Measurements from ENCODE around the gene PPARG.

The PPARG gene

DNA sequence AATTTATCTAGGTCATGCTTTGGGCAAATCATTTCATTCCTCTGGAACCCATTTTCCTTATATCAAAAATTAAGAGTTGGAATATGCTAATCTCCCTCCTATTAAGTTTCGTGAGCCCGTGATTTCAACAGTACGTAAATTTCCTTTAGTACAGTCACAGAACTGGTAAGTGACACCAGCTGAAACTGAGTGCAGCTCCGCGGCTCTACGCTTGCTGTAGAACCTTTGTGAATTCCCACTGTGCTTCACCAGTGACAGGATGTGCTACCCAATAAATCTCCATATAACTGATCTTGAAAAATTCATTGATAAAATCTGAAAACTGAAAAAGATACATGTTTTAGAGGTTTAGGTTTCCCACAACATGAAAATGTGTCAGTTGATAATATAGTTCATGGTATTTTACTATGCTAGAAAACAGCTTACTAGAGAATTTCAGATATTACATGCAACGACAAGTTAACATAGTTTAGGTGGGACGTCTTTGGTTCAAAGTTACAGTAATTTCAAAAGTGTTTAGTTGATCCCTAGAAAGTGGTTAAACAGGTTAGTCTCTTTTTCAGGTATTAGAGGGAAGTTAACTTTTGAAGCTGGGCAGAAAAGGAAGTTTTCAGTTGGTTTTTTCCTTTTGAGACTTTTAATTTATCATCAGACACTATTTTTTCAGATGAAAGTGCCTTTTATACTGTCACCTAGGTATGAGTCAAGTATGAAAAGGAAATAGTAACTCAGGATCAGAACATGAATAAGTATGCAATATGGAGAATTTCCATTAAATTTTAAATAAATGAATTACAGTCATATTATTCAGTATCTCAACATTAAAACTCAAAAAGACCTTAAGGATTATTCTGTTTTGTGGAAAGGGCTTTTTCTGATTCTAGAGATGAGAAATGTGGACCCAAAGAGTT lies 57.0 kb downstream of the PPARG start:
- DNase-seq, result no peak

- no peak for DNase-seq
These were observed 58.4 kb downstream of the PPARG start for GRCh38 chr3:12347301-12347700.

DNA sequence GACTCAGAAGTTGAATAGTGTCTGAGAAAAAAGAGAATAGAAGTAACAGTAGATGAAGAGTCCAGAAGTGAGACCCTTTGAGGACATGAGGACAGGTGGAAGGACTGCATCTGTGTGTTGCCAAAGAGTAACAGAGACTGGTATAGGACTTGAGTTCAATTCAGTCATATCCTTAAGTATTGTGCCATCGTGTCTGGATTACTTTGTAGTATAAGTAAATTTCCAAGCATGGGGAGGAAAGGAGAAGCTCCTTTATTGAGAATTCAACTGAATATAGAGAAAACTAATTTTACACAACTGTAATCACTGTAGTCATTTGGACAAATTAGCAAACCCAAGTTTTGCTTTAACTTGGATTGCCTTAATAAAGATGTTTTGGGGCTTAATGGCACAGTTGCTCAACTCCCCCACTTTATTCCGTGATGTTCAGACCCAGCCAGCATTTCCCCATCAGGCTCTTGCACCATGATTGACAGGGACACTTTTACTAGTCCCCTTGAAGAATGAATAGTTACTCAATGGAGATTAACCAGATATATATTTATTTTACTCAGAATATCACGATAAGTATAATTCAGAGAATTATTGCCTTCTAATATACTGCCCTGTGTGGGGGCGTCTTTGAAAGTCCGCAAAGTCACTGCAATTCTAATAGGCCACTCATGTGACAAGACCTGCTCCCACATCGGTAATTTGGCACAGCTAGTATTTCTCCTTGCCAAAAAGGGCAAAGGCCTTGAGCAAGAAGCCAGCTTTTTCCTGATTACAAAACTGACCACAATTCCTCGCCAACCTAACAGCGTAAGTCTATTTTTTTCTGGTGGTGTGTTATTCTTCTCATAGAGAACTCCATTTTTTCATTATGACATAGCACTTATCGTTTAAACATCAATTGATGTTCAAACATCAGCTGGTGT lies 61.3 kb downstream of the PPARG start:
- no peak for DNase-seq

DNA sequence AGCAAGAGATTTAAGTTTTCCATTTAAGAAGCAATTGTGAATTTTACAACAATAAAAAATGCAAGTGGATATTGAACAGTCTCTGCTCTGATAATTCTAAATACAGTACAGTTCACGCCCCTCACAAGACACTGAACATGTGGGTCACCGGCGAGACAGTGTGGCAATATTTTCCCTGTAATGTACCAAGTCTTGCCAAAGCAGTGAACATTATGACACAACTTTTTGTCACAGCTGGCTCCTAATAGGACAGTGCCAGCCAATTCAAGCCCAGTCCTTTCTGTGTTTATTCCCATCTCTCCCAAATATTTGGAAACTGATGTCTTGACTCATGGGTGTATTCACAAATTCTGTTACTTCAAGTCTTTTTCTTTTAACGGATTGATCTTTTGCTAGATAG lies 62.3 kb downstream of the PPARG start:
- DNase-seq, result no peak

GRCh38 chr3:12352253-12352652 lies 63.4 kb downstream of the PPARG start:
- DNase-seq, result no peak

GRCh38 chr3:12352755-12353154 lies 63.9 kb downstream of the PPARG start:
- DNase-seq, result no peak

- no peak for DNase-seq
These were observed 65.1 kb downstream of the PPARG start for GRCh38 chr3:12353796-12354525.

- no peak for DNase-seq
These were observed 67.3 kb downstream of the PPARG start for GRCh38 chr3:12356175-12356574.

- no peak for DNase-seq
These were observed 68.1 kb downstream of the PPARG start for GRCh38 chr3:12356996-12357395.

GRCh38 chr3:12357456-12357855 lies 68.6 kb downstream of the PPARG start:
- no peak for DNase-seq

DNA sequence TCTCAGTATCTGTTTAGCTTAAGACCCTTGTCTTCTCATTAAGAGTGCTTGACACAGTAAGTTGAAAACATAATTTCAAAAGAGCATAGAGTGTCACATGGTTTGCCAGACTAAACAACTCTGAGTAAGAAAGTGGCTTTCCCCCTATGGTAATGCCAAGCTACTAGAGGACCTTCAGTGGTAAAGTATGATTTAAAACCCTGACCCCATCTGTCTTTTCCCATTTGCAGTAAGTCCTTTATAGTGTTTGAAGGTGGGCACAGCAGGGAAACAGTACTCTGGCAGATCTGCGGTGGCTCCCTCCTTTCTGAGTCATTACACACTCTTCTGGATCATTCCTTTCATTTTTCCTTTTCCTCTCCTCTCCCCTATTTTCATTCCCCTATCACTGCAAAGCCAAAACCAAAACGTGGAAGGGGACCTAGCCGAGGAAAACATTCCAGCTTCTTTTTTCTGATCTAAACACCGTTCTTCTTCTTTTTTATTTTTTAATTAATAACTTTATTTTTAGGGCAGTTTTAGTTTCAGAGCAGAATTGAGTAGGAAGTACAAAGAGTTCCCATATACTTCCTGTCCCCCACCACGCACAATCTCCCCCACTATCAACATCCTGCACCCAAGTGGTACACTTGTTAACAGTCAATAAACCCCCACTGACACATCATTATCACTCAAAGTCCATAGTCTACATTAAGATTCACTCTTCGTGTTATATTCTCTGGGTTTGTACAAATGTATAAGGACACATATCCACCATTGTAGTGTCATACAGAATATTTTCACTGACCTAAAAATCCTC lies 74.7 kb downstream of the PPARG start:
- DNase-seq, result no peak

GRCh38 chr3:12367346-12367745 lies 78.5 kb downstream of the PPARG start:
- DNase-seq, result no peak

DNA sequence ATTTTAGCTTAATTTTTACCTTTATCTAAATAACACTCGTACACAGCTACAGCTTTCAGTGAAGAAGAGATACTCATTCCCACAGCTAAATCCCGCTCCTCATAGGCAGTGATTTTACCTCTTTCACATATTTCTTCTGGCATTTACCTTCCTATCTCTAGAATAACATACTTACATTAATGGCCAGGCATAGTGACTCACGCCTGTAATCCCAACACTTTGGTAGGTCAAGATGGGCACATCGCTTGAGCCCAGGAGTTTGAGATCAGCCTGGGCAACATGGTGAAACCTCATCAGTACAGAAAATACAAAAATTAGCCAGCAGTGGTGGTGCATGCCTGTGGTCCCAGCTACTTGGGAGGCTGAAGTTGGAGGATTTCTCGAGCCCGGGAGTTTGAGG lies 80.2 kb downstream of the PPARG start:
- DNase-seq, result no peak

DNA sequence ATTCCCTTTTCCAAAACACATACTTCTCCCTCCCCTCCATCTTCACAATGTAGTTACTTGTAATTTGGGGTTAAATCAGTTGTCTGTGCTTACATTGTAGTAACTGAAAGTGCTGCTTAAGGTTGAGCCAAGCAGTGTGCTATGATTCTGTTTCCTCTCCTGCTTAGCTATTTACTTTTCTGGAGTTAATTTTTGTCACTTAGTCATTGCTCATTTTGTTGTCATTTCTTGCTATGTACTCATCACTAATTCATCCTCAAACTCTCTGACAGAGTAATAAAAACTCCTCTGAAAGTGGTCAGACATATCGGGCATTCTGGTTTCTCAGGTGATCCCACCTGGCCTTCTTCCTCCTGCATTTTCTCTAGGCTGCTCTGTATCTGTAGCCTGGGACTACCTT lies 80.7 kb downstream of the PPARG start:
- no peak for DNase-seq

GRCh38 chr3:12370758-12371157 lies 81.9 kb downstream of the PPARG start:
- DNase-seq, result no peak

- DNase-seq, result no peak
These were observed 82.8 kb downstream of the PPARG start for GRCh38 chr3:12371525-12372140.

DNA sequence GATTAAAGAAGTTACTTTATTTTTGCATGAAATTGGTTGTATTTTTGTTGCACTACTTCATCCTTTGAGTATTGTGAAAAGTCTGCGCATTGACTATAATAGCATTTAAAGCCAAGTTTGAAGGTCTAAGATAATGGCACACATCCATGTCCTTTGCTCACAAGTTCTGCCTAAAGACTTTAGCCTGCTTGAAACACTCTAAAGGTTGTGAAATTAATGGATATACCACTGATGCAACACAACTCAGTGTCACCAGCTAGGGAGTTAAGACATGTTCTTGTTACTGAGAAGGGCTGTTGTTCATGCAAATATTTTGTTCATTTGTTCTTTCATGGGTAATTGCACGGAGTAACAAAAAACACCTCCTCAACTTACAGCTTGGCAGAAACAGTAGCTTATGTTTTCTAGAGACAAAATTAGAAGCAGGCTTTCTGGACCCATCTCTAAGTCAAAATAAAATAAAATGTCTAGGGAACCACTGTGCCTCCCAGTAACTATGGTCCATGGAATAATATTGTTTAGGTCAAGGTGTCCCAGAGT lies 83.9 kb downstream of the PPARG start:
- no peak for DNase-seq

GRCh38 chr3:12375572-12375971 lies 86.7 kb downstream of the PPARG start:
- no peak for DNase-seq

DNA sequence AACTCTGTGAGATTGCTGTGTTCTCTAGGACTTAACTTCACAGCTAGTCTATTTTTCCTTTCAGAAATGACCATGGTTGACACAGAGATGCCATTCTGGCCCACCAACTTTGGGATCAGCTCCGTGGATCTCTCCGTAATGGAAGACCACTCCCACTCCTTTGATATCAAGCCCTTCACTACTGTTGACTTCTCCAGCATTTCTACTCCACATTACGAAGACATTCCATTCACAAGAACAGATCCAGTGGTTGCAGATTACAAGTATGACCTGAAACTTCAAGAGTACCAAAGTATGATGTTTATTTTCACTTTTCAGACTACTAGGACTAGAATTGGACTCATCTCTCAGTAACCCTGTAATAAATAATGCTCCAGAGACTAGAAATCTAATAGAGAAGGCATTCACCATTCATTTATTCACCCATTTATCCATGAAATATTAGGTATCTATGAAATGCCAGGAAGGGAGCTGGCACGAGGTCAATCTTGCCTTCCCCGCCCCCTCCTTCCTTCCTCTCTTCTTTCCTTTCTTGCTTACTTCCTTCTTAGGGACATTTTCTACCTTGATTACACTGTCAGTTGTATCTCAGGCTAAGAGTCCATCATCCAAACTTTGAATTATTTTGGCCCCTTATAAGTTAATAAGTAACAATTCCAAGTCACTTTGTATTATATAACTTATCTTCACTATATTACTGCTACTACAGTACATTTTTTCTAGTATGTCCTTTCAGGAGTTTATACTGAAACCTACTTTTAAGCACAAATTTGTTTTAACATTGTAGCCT lies 91.0 kb downstream of the PPARG start:
- DNase-seq, result no peak

DNA sequence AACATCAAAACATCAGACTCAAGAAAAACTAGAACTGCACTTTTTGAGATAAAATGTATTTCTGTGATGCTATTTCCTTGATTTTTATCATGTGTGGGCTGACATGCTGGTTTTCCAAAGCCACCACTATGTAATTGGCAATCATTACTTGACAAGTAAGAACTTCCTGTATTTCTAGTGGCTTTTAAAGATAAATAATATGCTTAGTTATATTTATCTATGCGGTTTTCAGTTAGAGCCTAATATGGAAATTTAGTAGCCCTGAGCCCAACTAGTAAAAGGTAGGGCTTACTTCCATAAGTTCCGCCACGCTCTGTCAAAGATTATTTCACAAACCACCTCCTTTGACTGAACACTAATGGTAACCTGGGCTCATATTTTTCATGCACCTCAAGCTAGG lies 91.6 kb downstream of the PPARG start:
- DNase-seq, result no peak

- no peak for DNase-seq
These were observed 92.3 kb downstream of the PPARG start for GRCh38 chr3:12381199-12381598.

Data from activated CD8-positive, alpha-beta memory T cell treated with anti-CD3 and anti-CD28 coated beads, Interleukin-2, amount 50 U/mL, for 4 hours (primary cell).